NCI-H1436 (cell line): ENCODE measurements around the gene LGALS8.
A peak's percentile ranks its signal among the peaks of the same experiment; 100 is the strongest.

ENCODE experiments used
- DNase-seq: peaks from one replicate; lab custom pipeline; 2025; lab: John Stamatoyannopoulos, UW

LGALS8 gene

DNA sequence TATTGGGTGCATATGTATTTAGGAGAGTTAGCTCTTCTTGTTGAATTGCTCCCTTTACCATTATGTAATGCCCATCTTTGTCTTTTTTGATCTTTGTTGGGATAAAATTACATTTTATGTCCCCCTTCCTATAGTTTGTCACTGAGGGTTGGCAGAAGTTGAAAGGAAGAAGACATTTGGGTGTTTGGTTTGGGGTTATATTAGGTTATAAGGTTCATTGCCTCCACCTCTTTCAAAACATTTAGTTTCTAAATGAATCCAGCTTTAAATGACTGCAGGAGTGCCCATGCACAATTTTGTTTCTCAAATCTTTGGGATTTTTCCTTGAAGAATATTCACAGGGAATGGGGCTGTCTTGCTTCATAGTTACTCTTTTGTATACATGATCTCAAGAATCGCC is 14.6 kb upstream of the LGALS8 start:
- DNase-seq = no peak

DNA sequence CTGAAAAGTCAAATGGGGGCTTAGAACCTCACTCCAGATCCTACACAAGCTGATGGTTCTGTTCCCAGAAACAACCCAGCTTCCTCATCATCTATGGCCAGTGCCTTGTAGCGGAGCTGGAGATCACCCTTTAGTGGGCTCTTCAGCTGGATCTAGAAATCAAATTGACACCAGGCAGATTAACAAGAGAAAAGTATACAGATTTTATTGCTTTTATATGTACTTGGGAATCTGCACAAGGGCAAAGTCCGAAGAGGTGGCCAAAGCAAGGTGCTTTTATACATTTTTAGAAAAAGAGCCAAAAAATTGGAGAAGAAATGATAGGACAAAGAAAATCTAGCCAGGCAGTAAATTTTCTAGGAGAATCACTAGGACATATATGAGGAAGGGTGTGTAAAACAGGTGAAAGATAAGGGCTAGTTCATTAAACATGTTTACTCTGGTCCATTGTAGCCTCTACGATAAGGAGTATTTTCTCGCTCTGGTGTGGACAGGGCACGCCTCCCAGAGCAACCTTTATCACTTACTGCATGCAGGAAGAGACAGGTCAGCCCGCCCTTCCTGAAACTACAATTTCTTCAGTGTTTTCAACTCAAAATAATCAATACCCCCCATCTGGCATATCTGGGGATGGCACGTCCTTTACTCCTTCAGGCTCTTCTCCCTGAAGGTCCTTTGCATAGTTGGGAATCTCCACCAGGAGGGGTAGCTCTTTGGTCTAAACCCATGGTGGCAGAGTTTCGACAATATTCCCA is 14.0 kb upstream of the LGALS8 start:
- DNase-seq = no peak

DNA sequence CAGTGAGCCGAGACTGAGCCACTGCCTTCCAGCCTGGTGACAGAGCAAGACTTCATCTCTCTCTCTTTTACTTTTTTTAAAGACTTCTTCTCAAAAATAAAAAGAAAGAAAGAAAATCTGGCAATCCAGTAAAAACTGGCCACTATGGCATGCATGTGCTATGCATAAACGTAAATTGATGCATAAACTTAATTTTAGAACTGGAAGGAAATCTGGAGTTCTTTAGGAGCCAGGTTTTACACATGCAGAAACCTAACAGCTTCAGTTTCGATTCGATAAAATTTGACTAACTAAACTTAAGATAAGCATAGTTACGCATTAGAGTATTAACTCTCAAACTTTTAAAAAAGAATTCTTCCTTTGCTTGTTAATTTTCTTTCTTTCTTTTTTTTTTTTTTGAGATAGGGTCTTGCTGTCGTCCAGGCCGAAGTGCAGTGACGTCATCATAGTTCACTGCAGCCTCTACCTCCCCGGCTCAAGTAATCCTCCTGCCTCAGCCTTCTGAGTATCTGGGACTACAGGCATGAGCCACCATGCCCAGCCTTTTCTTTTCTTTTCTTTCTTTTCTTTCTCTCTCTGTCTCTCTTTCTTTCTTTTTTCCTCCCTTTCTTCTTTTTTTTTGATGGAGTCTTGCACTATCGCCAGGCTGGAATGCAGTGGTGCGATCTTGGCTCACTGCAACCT is 11.9 kb upstream of the LGALS8 start:
- no peak for DNase-seq

DNA sequence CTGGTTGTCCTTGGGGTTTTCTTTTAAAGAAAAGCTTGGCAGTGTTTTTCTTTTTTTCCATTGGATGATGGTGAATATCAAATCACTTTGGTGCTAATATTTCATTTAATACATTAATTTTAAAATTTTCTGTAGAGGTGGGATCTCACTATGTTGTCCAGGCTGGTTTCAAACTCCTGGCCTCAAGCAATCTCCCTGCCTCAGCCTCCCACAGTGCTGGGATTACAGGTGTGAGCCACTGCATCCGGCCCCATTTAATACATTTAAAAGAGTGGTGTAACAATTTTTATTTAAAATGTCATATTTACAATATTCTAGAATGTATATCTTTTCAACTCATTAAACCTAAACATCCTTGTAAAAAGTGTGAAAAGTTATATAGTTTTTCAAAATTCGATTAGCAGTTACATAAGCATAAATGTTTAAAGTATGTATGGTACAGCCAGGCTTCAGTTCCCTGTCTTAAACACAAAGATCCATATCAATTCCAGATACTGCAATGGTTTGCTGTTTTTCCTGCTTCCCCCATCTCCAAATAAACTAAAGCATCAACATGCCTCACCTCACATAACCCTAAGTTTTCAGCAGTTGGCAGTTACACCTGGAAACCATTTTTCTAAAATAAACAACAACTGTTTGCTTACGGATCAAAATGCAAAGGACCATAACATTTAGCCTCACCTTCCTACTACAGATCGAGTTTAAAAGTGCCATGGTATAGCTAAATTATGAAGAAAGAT is 8.9 kb upstream of the LGALS8 start:
- peak; percentile 47 for DNase-seq

DNA sequence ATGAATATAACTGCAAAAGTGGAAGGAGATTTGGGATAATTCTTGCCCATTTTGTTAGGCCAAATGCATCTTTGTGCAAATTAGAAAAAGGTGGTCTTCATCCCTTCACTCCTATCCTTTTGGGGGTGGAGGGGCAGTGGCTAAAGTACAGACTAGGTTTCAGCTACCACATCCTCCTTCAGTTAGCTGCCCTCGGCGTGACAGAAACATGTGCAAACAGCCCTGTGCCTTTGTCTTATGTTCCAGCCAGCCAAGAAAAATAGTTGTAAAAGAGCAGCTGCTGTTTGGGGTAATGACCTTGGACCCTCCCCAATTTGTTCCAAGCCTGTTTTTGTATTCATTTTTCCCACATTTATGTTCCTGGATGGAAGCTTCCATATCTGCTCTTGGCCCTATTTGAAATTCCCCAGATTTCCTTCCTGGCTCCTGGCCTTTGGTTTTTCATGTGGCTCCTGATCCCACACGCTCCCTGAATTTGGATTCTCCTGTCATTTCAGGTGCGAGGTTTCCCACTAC is 8.3 kb upstream of the LGALS8 start:
- peak; percentile 11 for DNase-seq

DNA sequence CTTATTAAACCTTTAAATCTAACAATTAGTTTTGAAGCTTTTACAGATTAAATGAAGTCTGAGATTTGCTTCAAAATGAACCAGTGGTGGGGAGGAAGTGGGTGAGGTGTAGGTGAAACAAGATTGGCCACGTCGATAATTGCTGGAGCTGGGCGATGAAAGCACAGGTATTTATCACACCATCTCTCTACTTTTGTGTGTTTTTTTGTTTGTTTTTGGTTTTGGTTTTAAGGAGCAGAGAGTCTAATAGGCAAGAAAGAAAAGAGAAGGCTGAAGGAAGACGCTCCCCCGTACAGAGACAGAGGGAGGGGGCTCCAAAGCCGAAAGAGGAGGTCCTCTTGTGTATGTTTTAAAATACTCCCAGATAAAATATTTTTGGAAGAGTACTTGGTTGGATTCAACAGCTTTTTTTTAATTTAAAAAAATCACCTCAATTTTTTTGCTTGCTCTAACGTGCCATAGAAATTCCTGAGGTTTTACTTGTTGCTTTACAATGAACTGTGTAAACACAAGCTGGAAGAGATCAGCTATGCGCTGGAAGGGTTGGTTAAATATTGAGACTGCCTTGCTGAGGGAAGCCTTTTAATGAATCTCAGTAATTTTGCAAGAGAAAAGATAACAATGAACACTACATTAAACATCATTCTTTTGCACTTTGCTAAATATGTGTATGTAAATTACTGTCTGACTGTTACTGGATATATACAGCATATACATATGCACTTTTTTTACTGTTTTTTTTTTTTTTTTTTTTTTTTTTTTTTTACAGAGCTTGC is 6.7 kb upstream of the LGALS8 start:
- DNase-seq = no peak

DNA sequence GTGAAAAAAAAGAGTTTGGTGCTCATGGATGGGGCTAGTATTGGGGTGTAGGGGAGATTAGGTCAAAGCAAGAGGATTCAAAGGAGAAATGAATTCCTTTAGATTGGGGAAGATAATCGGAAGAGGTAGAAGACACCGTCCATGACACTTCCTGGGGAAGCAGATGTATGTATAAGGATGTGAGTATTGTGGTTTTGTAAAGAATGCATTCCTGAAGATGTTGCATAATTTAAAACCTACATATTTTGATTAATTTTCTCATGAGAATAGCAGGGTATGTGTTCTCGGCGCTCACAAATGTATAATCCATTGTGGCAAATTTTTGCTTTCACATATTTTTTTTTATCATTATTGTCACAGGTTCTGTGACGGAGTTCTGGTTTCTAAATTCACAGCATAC is 5.5 kb upstream of the LGALS8 start:
- DNase-seq = no peak

DNA sequence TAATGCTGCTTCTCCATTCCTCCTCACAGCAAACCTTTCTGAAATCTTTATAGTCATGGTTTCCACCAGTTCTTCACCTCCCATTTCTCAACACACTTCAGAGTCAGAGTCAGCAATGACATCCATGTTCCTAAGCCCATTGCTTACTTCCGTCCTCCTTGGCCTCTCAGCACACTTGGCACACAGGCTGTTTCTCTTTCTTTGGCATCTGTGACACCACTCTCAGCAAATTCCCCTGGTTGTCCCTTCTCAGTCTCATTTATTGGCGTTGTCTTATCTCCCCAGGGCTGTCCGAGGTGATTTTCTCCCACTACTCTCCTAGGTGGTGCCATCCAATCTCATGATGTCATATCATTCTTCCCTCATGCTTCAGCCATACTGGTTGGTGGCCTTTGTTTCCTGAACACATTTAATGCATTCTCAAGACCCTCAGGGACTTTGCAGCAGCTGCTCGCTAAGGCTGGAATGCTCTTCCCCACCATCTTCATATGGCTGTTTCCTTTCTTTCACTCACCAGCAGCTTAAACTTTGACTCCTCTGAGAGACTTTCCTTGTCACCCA is 3.3 kb upstream of the LGALS8 start:
- no peak for DNase-seq

DNA sequence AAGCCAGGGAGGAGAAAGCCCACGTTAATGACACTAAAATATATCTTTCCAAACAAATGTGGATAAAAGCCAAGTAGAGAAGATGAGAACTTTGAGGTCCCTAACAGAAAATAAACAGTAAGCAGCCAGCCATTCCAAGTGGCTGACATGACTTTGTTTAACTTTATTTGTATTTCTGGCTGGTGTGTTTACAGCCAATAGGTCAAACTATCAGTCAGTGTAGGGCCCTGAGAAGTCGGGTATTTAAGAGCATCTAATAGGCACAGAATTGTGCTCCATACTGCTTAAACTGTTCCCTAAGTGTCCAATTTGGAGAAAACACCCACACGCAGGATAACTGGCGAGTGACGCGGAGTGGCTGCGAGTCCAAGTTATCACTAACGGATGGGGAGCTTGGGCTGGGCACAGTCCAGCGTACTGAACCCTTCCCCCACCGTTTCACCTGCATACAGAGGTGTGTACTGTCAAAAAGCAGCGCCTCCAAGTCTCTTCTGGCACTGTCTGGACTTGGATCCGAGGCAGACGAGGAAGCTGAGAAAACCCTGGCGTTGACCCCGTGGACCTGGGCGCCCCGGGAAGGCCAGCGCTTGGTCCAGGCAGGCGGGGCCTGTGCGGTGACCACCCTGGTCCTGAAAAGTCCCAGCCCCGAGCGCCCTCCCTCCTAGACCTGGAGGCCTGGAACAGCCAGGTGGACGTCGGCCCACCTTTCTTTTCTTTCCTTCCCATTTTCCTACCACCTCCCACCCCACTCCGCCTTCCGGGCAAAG is 662 bp upstream of the LGALS8 start:
- DNase-seq = no peak

DNA sequence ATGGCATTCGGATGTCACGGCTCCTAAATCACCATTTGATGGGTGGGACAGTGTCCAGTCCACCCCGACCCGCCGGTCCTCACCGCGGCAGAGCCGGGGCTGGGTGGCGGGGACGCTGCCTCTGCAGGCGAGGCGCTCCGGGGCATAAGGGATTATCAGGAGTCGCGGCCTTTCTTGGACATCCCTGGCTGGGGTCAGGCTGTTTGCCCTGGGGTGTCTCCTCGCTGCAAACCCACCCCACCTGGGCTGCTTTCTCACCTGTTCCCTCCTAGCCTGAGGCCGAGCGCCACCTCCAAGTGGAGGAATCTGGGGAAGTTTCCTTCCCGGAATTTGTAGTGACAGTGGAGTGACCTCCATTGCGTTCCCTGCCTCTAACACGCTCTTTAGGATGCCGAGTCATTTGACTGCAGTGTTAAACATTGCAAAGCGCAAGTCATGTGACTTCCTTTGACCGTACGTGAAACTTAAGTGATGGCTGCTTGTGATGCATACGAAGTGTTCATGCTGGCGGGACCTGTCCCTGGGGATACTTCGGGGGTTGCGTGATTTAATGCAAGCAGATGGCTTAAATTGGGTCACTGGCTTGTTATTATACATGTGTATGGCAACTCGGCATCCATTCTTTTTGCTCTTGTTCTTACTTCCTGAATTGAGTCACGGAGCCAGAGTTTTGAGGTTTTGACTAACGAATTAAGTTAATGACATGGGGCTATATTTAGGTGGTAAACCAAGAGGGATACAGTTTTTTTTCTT is 536 bp downstream of the LGALS8 start:
- peak; percentile 94 for DNase-seq

DNA sequence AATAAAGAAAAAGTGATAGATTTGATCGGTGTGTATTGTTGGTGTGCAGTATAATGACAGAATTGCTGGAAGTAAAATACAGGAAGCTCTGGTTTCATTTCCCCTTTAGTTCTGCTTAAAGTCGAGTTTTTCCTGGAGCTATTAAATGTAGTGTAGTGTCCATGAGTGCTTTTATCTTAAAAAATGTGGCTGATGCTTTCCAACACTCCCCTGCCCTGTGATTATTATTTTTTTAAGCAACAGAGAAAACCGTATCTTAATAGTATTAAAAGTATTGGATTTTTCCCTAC is 1.1 kb downstream of the LGALS8 start:
- DNase-seq = no peak

DNA sequence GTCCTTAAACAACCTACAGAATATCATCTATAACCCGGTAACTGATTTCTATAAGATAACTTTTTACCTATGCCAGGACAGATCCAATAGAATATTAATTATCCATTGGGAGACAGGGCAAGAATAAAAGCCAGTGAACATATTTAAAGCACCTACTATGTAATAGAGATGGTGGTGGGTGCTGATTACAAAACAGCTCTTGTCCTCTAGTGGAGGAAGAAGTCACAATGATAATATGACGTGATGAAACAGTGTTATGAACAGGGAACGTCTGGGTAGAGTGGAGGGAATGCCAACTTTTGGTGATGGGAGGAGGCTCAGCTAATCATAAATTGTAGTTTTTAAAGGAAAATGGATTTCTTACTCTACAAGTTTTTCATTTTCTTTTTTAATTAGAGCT is 2.3 kb downstream of the LGALS8 start:
- no peak for DNase-seq

DNA sequence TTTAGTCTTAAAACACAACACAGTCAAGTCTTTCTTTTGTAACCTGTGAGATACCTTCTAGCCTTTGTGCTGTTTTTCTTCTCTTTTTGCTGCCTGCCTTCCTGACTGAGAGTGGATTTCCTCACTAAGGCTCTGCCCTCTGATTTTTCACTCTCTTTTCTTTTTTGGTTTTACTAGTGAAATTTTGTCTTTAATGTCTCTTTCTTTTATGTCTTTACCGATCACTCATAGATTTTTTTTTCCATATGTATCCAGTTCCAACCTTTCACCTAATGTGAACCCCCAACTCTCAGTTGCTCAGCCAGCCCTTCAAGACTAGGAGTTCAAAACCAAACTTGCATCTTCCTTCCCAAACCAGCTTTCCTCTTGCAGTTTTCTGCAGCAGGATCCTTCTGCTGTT is 6.5 kb downstream of the LGALS8 start:
- no peak for DNase-seq

DNA sequence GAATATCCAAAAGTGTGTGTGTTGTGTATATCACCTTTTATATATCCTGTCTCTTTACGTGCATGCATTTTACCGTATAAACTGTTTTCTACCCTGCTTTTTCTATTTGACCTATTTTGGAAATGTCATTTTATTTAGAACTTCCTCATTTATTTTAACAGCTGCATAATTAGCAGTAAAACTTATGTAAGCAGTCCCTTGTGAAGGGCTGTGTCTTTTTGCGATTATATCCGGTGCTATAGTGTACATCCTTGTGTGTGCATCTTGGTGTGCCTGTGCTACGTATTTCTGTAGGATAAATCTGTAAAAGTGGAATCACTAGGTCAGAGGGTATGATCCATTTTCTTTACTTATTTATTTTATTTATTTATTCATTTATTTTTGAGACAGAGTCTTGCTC is 7.2 kb downstream of the LGALS8 start:
- no peak for DNase-seq

DNA sequence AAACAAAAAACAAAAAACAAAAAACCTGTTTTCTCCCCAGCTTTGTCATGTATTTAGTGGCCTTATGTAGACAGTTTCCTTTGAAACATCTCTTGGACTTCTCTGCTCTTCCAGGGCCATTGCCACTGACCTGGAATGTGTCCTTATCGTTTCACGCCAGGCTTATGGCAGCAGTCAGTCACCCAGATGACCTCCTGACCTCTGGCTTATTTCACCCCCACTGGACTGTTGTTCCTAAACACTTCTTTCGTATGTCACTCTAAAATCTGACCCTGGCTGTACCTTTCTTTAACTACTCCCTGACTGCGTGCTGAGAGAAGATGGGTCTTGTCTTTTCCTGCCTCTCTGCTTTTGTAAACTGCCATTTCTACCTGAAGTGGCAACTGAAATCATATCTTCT is 9.1 kb downstream of the LGALS8 start:
- DNase-seq = no peak

DNA sequence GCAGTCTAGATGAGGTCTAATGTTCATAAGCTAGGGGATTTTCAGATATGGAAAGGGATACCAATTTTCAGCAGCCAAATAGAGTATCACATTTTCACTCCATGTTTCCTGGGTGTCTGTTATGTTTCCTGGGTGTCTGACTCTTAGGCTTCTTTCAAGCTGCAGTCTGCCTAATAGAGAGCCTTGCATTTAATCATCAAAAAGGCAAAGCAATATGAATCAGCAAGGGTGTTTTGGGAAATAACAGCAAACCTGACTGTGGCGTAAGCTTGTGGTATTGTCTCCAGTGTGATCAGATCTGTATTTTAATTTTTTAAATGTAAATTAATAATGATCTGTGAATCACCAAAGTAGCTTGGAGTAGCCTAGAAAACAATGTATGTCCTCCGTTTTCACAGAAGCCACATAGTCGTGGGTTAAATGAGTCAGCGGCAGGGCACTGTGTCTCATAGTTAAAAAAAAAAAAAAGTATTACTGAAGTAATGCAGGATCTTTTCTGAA is 10.4 kb downstream of the LGALS8 start:
- no peak for DNase-seq

DNA sequence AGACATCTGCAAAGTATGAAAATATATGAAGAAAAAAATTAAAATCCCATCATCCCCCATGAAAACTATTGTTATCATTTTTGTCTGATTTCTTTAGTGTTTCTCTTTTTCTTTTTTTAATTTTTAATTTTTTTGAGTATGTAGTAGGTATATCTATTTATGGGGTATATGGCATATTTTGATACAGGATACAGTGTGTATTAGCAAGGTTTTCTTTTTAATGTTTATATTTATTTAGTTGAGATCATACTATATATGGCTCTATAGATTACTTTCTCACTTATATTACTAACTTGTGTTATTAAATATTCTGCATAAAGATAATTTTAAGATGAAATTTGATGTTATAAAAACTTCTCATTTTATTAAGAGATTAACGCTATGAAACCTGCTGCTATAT is 11.4 kb downstream of the LGALS8 start:
- DNase-seq = no peak

DNA sequence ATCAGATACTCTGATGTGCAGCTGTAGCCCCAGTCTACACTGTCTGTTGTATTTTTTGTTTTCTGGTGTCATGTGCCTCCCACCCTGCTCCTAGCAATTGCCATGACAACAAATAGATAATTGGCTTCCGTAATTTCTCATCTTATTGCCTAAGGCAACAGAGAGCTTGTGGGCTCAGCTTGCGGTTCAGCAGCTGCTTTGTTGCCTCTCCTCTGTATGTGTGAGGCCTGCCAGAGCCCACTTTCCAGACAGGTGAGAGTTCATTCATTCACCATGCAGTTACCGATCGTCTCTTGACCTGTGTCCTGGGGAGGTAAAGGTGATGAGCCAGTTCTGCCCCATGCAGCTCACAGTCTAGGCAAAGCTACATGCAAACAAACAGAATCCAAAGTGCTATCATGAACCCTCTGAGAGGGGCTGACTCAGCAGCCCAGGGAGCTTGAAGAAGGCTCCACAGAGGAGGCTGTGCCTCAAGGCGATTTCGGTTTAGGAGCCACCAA is 11.9 kb downstream of the LGALS8 start:
- DNase-seq = peak; percentile 95

DNA sequence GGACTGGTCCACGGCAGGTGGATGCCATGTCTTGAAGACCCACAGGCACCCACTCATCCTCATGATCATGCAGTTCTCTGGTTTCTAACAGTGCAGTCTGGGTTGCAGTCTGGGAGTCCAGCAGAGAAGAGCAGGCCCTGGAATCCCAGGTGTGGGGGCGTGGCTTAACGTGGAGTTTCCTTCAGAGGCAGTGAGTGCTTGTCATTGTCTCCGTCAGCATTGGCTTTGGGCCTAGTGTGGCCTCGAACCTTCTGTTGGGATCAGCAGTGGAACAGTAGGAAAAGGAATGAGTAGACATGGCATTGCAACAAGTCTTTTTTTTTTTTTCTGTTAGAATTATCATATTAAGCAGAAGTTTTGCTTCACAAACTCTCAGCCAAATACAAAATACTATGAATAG is 12.8 kb downstream of the LGALS8 start:
- DNase-seq = peak; percentile 31

DNA sequence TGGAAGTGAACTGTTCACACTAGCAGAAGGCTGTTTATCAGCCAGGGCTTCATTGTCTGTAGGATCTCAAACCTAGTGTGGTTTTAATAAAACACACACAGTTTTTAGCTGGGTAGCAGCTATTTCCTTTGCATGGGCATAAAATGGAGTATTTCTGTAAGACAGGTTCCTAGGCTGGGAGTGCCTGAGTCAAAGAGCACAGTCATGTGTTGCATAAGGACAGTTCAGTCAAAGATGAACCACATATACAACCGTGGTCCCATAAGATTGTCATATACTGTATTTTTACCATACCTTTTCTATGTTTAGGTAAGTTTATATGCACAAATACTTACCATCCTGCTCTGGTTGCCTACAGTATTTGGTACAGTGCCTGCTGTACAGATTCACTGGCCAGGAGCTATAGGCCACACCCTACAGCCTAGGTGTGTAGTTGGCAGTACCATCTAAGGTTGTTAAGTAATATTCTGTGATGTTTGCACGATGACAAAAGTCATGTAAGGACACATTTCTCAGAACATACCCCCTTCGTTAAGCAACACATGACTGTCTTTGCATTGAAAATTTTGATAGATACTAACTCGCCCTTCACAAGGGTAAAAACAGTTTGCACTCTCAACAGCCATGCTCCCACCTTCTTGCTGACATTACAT is 17.2 kb downstream of the LGALS8 start:
- no peak for DNase-seq
